T1000 (cell line): Measurements from ENCODE around the gene CYTH4.

Experiments used
- DNase-seq: peaks from one replicate; lab custom pipeline; 2025; ENCODE audit warnings: mixed read lengths; lab: John Stamatoyannopoulos, UW

CYTH4 gene

GRCh38 chr22:37345863-37346504 is 63.7 kb downstream of the CYTH4 start:
- DNase-seq = peak; percentile 16

GRCh38 chr22:37346505-37346895 is 64.2 kb downstream of the CYTH4 start:
- DNase-seq = no peak

GRCh38 chr22:37349043-37349814 is 66.9 kb downstream of the CYTH4 start:
- DNase-seq = no peak

- DNase-seq = no peak
These were observed 68.9 kb downstream of the CYTH4 start for GRCh38 chr22:37351232-37351631.

GRCh38 chr22:37352481-37352880 is 70.2 kb downstream of the CYTH4 start:
- no peak for DNase-seq

GRCh38 chr22:37353839-37354238 is 71.5 kb downstream of the CYTH4 start:
- DNase-seq = no peak

- DNase-seq = no peak
These were observed 72.0 kb downstream of the CYTH4 start for GRCh38 chr22:37354261-37354660.

- no peak for DNase-seq
These were observed 72.4 kb downstream of the CYTH4 start for GRCh38 chr22:37354670-37355069.

- DNase-seq = no peak
These were observed 72.9 kb downstream of the CYTH4 start for GRCh38 chr22:37355174-37355573.

- no peak for DNase-seq
These were observed 74.6 kb downstream of the CYTH4 start for GRCh38 chr22:37356922-37357321.

GRCh38 chr22:37357446-37358075 is 75.3 kb downstream of the CYTH4 start:
- DNase-seq = no peak

- DNase-seq = no peak
These were observed 76.1 kb downstream of the CYTH4 start for GRCh38 chr22:37358386-37358785.

- no peak for DNase-seq
These were observed 76.6 kb downstream of the CYTH4 start for GRCh38 chr22:37358917-37359316.

GRCh38 chr22:37362621-37363020 is 80.3 kb downstream of the CYTH4 start:
- DNase-seq = no peak

GRCh38 chr22:37363261-37363992 is 81.1 kb downstream of the CYTH4 start:
- no peak for DNase-seq
